Astrocyte of the spinal cord (primary cell): Measurements from ENCODE around the gene PTPRG.

ENCODE experiments used
- DNase-seq: peaks from one replicate; pipeline ENCODE4 v3.0.0; 2011; ENCODE audit warnings: low read depth, low spot score
- H3K4me3 ChIP-seq: 2 replicates; pipeline ENCODE4 v1.5.1; 2011; ENCODE audit warnings: low read depth, mild to moderate bottlenecking, low read length, moderate library complexity
- CTCF ChIP-seq: IDR thresholded peaks from 2 replicates; pipeline ENCODE4 v1.5.1; 2012; ENCODE audit warnings: low read depth, mild to moderate bottlenecking, low read length, inconsistent platforms
- in situ Hi-C: cut with HindIII; loops from 2 replicates; pipeline ENCODE4 v1.10.0; 2017; ENCODE audit warnings: low sequenced_read_pairs

PTPRG gene

GRCh38 chr3:61828184-61828874 lies 267.0 kb downstream of the PTPRG start:
- in situ Hi-C loops = no loop called here
- H3K4me3 ChIP-seq = no peak overlapping the region
- no peak for TF ChIP-seq CTCF
- no peak for DNase-seq

GRCh38 chr3:61828880-61829721 lies 267.7 kb downstream of the PTPRG start:
- in situ Hi-C loops = no loop called here
- DNase-seq = no peak
- H3K4me3 ChIP-seq = no peak overlapping the region
- TF ChIP-seq CTCF = no peak

DNA sequence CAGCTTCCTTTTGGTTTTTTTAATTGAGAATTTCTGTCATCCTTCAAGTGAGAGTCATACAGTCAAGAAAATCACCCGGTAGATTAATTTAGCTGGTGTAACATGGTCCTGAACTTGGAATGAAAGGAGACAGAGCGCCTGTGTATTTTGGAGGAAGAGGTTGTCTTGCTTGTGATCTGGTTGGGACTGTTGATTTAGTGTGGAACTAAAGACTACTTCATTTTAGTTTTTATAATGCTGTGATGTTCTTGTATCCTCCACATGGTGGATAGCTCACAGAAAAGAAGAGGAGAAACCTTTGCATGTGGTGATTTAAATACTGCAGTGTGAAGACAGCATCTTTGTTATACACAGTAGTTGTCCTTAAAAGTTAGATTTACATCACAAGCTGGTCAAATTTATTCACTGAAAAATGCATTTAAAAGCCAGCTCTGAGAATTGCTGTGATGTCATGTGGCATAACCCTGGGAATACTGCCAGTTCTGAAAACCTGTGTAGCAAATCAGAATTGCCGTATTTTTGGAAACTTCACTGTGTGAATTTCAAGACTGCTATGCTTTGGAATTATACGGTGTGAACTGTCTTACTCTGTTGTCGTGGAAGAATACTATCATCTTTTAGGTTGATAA lies 268.5 kb downstream of the PTPRG start:
- in situ Hi-C loops = no loop called here
- no peak overlapping the region for H3K4me3 ChIP-seq
- no peak for TF ChIP-seq CTCF
- peak; percentile 44 for DNase-seq

DNA sequence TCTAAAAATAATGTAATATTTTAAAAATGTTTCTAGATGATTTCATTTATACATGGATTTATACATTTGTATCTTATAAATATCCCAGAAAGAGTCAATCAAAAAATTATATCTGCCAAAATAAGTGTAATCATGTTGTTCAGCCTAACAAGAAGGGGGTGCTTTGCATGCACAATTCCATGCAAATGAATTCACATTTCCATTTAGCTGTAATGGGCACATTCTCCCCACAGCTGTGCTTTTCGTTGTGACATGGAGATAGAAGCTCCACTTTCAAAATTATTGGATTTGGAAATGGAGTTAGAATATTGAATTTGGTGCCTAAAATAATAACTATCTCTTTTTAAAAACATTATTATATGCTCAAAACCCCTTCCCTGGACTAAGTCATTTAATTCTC lies 270.6 kb downstream of the PTPRG start:
- no peak for TF ChIP-seq CTCF
- no peak overlapping the region for H3K4me3 ChIP-seq
- in situ Hi-C loops = no loop called here
- DNase-seq = no peak

DNA sequence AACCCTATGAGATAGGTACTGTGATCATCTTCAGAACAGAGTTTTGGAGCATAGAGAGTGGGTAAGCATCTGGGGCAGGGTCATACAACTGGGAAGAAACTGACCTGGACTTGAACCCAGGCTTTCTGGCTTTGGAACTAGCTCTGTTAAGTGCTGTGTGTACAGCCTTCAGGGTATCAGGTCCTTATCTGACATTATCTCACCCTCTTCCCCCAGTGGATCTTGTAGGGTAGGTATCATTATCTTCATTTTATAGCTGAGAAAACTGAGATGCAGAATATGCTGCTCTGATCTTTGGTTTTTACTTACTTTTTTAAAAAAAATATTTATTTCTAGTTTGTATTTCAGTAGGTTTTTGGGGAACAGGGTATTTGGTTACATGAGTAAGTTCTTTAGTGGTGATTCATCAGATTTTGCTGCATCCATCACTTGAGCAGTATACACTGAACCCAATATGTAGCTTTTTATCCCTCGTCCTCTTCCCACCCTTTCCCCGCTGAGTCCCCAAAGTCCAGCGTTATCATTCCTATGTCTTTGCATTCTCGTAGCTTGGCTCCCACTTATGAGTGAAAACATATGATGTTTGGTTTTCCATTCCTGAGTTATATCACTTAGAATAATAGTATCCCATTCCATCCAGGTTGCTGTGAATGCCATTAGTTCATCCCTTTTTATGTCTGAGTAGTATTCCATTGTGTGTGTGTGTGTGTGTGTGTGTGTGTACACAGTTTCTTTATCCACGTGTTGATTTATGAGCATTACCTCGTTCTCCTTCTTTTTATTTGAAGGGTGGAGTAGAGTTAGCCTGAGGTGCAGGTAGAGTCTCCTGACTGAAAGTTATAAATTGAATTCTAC lies 271.2 kb downstream of the PTPRG start:
- DNase-seq = no peak
- in situ Hi-C loops = no loop called here
- TF ChIP-seq CTCF = no peak
- no peak overlapping the region for H3K4me3 ChIP-seq

GRCh38 chr3:61839256-61839655 lies 277.9 kb downstream of the PTPRG start:
- TF ChIP-seq CTCF = no peak
- H3K4me3 ChIP-seq = no peak overlapping the region
- no peak for DNase-seq
- in situ Hi-C loops = no loop called here
